Measurements from ENCODE around the gene ATP1A2. TPM values are rescaled to one million over a fixed set of nuclear protein-coding genes. Genes with fewer than 3 reads are reported as not detected.
A peak's percentile ranks its signal among the peaks of the same experiment; 100 is the strongest.

Gene ATP1A2
- total and polyA plus RNA-seq, 2 experiments from 2014 or later = 4.9 to 17.7 TPM

- TF ChIP-seq CREB1 (CRISPR knock-in tag; IDR thresholded peaks at IDR 0.05; ENCODE audit: low read depth) (no peak), NANOG (IDR thresholded peaks at IDR 0.05; ENCODE audit: borderline replicate concordance) (no peak), ETS1 (IDR thresholded peaks at IDR 0.05) (no peak), CTCF (conservative IDR thresholded peaks at IDR 0.05; ENCODE audit: low read depth in 2 of 2) (no peak), EZH2 (IDR thresholded peaks at IDR 0.05; ENCODE audit: low read depth, unreplicated experiment) (no peak), ZNF114 (CRISPR knock-in tag; IDR thresholded peaks at IDR 0.05) (no peak), REST (IDR thresholded peaks at IDR 0.05; ENCODE audit: unreplicated experiment) (no peak)
Measured at GRCh38 chr1:160158031-160158430, 42.5 kb downstream of the ATP1A2 start (continued).

GRCh38 chr1:160158534-160158933, 43.0 kb downstream of the ATP1A2 start:
- Histone ChIP-seq H3K27me3 (ENCODE audit: insufficient read depth) (no peaks in the 10 kb centered on the region), H4K20me1 (replicated peaks; ENCODE audit: insufficient read depth) (no peaks in the 10 kb centered on the region), H3K9me2 (ENCODE audit: insufficient read depth) (0 out of 2 replicates have a peak, but pooled peaks cover 4% of the 10 kb centered on the region), H3K36me3 (ENCODE audit: insufficient read depth) (no peaks in the 10 kb centered on the region), H3K4me1 (ENCODE audit: insufficient read depth) (no peaks in the 10 kb centered on the region; the same call in 1 of the 2 replicates), H3K4me2 (no peak overlapping the region), H3K79me2 (replicated peaks; ENCODE audit: insufficient read depth) (no peaks in the 10 kb centered on the region), H3F3A (replicated peaks; ENCODE audit: low read depth) (no peaks in the 10 kb centered on the region), H2AFZ (peak overlapping the region; percentile 63; the same call in 1 of the 2 replicates), H3K27ac (ENCODE audit: low read depth) (no peak overlapping the region), H3K4me3 (no peak overlapping the region)
- Mint-ChIP-seq H3K9me3 (no peaks in the 10 kb centered on the region), H3K36me3 (ENCODE audit: low read depth) (no peaks in the 10 kb centered on the region), H3K4me1 (peaks cover 8% of the 10 kb centered on the region; the same call in 2 of the 3 replicates), H3K4me3 (no peak overlapping the region), H3K27me3 (ENCODE audit: insufficient read depth, low read depth, poor library complexity) (peaks cover 11% of the 10 kb centered on the region), H3K27ac (no peak overlapping the region)
- no peak for DNase-seq (ENCODE audit: low spot score)
- no peak for ATAC-seq
- no peak for TF ChIP-seq JUNB (IDR thresholded peaks at IDR 0.05; ENCODE audit: unreplicated experiment)
- TF ChIP-seq POLR2AphosphoS5 (IDR thresholded peaks at IDR 0.05; ENCODE audit: low read depth) = no peak
- no peak for TF ChIP-seq ZNF462 (CRISPR knock-in tag; IDR thresholded peaks at IDR 0.05)
- no peak for TF ChIP-seq ZNF114 (CRISPR knock-in tag; IDR thresholded peaks at IDR 0.05)
- TF ChIP-seq CTCF (conservative IDR thresholded peaks at IDR 0.05; ENCODE audit: low read depth in 2 of 2) = no peak
- no peak for TF ChIP-seq EZH2 (IDR thresholded peaks at IDR 0.05; ENCODE audit: low read depth, unreplicated experiment)
